Uterus (tissue), 2 donors: ENCODE data around the gene FGF3.

ENCODE experiments used
- POLR2A ChIP-seq, 2 donors: fragments of 450-650 bp; IDR thresholded peaks; one replicate each; pipeline ENCODE4 v1.6.1; 2016; ENCODE audit warnings: antibody characterized with exemption in 2 of 2, mild to moderate bottlenecking in 1 of 2, moderate library complexity in 1 of 2
- TF ChIP-seq, protein P1 (sequence below), 4 experiments: fragments of 200-600 bp in 2 of 4; fragments of 450-650 bp in 2 of 4; sonication (generic) in 2 of 4; IDR thresholded peaks; one replicate each; pipeline ENCODE4 v1.5.1; 2016 to 2019; ENCODE audit warnings: antibody characterized with exemption in 4 of 4, mild to moderate bottlenecking in 2 of 4, moderate library complexity in 1 of 4

DNA sequence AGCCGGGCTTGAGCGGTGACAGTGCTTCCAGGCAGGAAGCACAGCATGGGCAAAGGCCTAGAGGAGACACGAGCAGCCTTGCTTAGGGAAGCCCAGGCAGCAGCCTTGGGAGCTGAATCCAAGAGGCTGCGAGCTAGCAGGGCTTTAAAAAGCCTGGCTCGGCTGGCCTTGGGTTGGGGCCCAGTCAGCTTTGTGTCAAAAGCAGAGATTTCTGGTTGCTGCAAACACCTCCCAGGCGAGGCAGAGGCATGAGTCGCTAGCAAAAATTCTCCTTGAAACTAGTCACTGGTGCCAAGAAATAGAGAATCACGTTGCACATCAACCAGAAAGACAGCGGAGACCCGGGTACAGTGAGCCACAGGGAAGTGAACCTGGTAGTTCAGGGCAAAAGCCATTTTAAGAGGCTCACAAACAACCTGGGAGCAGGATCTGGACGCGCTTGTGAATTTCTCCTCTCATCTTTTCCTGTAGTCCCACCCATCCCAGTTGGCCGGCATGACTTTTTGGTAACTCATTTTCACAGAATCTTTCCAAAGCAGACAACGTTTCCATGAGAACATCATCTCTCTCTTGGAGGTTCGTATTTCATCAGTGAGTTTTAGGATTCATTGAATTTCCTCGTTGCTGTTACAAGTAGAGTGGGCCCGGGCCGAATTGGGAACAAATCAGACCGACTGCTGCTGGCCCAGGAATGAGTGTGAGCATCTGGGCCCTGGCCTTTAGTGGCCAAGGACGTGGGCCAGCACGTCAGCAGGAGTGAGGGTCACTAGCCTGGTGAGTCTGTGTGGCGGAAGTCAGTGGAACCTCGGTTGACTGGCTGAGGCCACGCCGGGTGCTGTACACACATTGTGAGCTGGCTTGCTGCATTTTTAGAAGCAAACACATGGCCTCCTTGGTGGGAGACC lies 27.7 kb downstream of the FGF3 start:
- TF ChIP-seq, protein P1, sequence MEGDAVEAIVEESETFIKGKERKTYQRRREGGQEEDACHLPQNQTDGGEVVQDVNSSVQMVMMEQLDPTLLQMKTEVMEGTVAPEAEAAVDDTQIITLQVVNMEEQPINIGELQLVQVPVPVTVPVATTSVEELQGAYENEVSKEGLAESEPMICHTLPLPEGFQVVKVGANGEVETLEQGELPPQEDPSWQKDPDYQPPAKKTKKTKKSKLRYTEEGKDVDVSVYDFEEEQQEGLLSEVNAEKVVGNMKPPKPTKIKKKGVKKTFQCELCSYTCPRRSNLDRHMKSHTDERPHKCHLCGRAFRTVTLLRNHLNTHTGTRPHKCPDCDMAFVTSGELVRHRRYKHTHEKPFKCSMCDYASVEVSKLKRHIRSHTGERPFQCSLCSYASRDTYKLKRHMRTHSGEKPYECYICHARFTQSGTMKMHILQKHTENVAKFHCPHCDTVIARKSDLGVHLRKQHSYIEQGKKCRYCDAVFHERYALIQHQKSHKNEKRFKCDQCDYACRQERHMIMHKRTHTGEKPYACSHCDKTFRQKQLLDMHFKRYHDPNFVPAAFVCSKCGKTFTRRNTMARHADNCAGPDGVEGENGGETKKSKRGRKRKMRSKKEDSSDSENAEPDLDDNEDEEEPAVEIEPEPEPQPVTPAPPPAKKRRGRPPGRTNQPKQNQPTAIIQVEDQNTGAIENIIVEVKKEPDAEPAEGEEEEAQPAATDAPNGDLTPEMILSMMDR (IDR thresholded peaks at IDR 0.05), result no peak
- TF ChIP-seq POLR2A (IDR thresholded peaks at IDR 0.05), result no peak
